ENCODE data around the gene HDAC4. TPM values are rescaled to one million over a fixed set of nuclear protein-coding genes. Genes with fewer than 3 reads are reported as not detected.

Gene HDAC4
- total and polyA plus RNA-seq, 2 donors (not counting 1 experiment from before 2014, with no cell fraction given): 13.5 to 46.0 TPM

- Histone ChIP-seq H4K20me1 (ENCODE audit: control insufficient read depth, insufficient read depth, low read length, poor library complexity, severe bottlenecking) (no peaks in the 10 kb centered on the region), H3K36me3 (replicated peaks in 1 of 2; ENCODE audit: control extremely low read depth in 1 of 2, control insufficient read depth in 1 of 2, extremely low read depth in 1 of 2, insufficient read depth in 2 of 2, low read length in 1 of 2) (peaks cover 0 to 26% of the 10 kb centered on the region in 2 experiments), H3K27ac (ENCODE audit: low read length in 2 of 2) (no peak overlapping the region), H3K9me3 (ENCODE audit: control extremely low read depth in 1 of 3, control insufficient read depth in 2 of 3, insufficient read depth in 1 of 3, low read length in 2 of 3) (peaks cover 0 to 28% (median 18%) of the 10 kb centered on the region in 3 donors), H3K4me2 (replicated peaks; ENCODE audit: low read depth, low read length, poor library complexity, severe bottlenecking) (no peak overlapping the region), H3K4me1 (ENCODE audit: control insufficient read depth in 2 of 2, insufficient read depth in 2 of 2, low read length in 2 of 2) (peaks cover 6 to 13% of the 10 kb centered on the region in 2 donors), H2AFZ (ENCODE audit: insufficient read depth, low read depth, low read length, poor library complexity, severe bottlenecking) (no peak overlapping the region), H3K4me3 (ENCODE audit: control extremely low read depth in 1 of 5, extremely low read depth in 1 of 5, insufficient read depth in 1 of 5, low read depth in 2 of 5, low read length in 4 of 5) (no peak overlapping the region), H3K79me2 (ENCODE audit: control insufficient read depth, insufficient read depth, low read length) (no peaks in the 10 kb centered on the region), H3K27me3 (replicated peaks in 1 of 4; ENCODE audit: control extremely low read depth in 1 of 4, control insufficient read depth in 3 of 4, insufficient read depth in 4 of 4, low read length in 3 of 4) (no peaks in the 10 kb centered on the region), H3K9ac (ENCODE audit: low read length) (no peak overlapping the region)
- TF ChIP-seq EZH2 (IDR thresholded peaks at IDR 0.05; ENCODE audit: borderline replicate concordance, insufficient read depth, low read depth, low read length, poor library complexity, severe bottlenecking): no peak
- TF ChIP-seq CTCF (IDR thresholded peaks at IDR 0.05): no peak
- no peaks in the 10 kb centered on the region for H3K27me3 Mint-ChIP-seq
- H3K4me1 Mint-ChIP-seq: peaks cover 14% of the 10 kb centered on the region
- ATAC-seq (ENCODE audit: low read depth) (no peak), DNase-seq (no peak)
- intact Hi-C loops (cut with micrococcal nuclease): no loop called here
- ChIA-PET POLR2A (no interaction called here), CTCF (no interaction called here)
- H3K27ac Mint-ChIP-seq: no peak overlapping the region
- H3K4me3 Mint-ChIP-seq: no peak overlapping the region
- H3K9me3 Mint-ChIP-seq (ENCODE audit: insufficient read depth): peaks cover 4% of the 10 kb centered on the region
- WGBS (ENCODE audit: insufficient coverage): 95% methylated on average over 12 of the region's 17 CpGs
Observed at GRCh38 chr2:239153806-239154591, 246.8 kb downstream of the HDAC4 start.

GRCh38 chr2:239152916-239153305 is 247.9 kb downstream of the HDAC4 start:
- no peak overlapping the region for H3K27ac Mint-ChIP-seq
- H4K20me1 ChIP-seq (ENCODE audit: control insufficient read depth, insufficient read depth, low read length, poor library complexity, severe bottlenecking): no peaks in the 10 kb centered on the region
- H3K4me2 ChIP-seq (replicated peaks; ENCODE audit: low read depth, low read length, poor library complexity, severe bottlenecking): no peak overlapping the region
- peaks cover 0 to 34% (median 18%) of the 10 kb centered on the region in 3 donors for H3K9me3 ChIP-seq (ENCODE audit: control extremely low read depth in 1 of 3, control insufficient read depth in 2 of 3, insufficient read depth in 1 of 3, low read length in 2 of 3)
- TF ChIP-seq CTCF (IDR thresholded peaks at IDR 0.05) (no peak), EZH2 (IDR thresholded peaks at IDR 0.05; ENCODE audit: borderline replicate concordance, insufficient read depth, low read depth, low read length, poor library complexity, severe bottlenecking) (no peak)
- ChIA-PET POLR2A (no interaction called here), CTCF (no interaction called here)
- H3K79me2 ChIP-seq (ENCODE audit: control insufficient read depth, insufficient read depth, low read length): no peaks in the 10 kb centered on the region
- no peak overlapping the region for H3K4me3 Mint-ChIP-seq
- ATAC-seq (ENCODE audit: low read depth) (no peak), DNase-seq (no peak)
- WGBS (ENCODE audit: insufficient coverage): over 99% methylated on average over 7 of the region's 7 CpGs
- H3K27me3 ChIP-seq (replicated peaks in 1 of 4; ENCODE audit: control extremely low read depth in 1 of 4, control insufficient read depth in 3 of 4, insufficient read depth in 4 of 4, low read length in 3 of 4): no peaks in the 10 kb centered on the region
- peaks cover 0 to 26% of the 10 kb centered on the region in 2 experiments for H3K36me3 ChIP-seq (replicated peaks in 1 of 2; ENCODE audit: control extremely low read depth in 1 of 2, control insufficient read depth in 1 of 2, extremely low read depth in 1 of 2, insufficient read depth in 2 of 2, low read length in 1 of 2)
- no peak overlapping the region for H2AFZ ChIP-seq (ENCODE audit: insufficient read depth, low read depth, low read length, poor library complexity, severe bottlenecking)
- peaks cover 6 to 13% of the 10 kb centered on the region in 2 donors for H3K4me1 ChIP-seq (ENCODE audit: control insufficient read depth in 2 of 2, insufficient read depth in 2 of 2, low read length in 2 of 2)
- intact Hi-C loops (cut with micrococcal nuclease): no loop called here
- H3K27ac ChIP-seq (ENCODE audit: low read length in 2 of 2): no peak overlapping the region
- peaks cover 14% of the 10 kb centered on the region for H3K4me1 Mint-ChIP-seq
- H3K9ac ChIP-seq (ENCODE audit: low read length): no peak overlapping the region
- no peak overlapping the region for H3K4me3 ChIP-seq (ENCODE audit: control extremely low read depth in 1 of 5, extremely low read depth in 1 of 5, insufficient read depth in 1 of 5, low read depth in 2 of 5, low read length in 4 of 5)
- H3K27me3 Mint-ChIP-seq: no peaks in the 10 kb centered on the region
- peaks cover 4% of the 10 kb centered on the region for H3K9me3 Mint-ChIP-seq (ENCODE audit: insufficient read depth)
